H1 (cell line): ENCODE results near the gene MICALL1. TPM values are rescaled to one million over a fixed set of nuclear protein-coding genes. Genes with fewer than 3 reads are reported as not detected.
A peak's percentile ranks its signal among the peaks of the same experiment; 100 is the strongest.

Experiments
- BACH1 ChIP-seq: IDR thresholded peaks from 2 replicates; pipeline ENCODE4 v1.6.1; 2012; ENCODE audit warnings: low read length, improper control_type of control experiment
- CEBPB ChIP-seq: IDR thresholded peaks from 2 replicates; pipeline ENCODE4 v1.6.1; 2012; ENCODE audit warnings: low read depth, low read length
- CHD1 ChIP-seq: IDR thresholded peaks from 2 replicates; pipeline ENCODE4 v1.6.1; 2012; ENCODE audit warnings: low read depth, low read length, improper control_type of control experiment
- CHD2 ChIP-seq: IDR thresholded peaks from 2 replicates; pipeline ENCODE4 v1.6.1; 2012; ENCODE audit warnings: low read length, improper control_type of control experiment
- CREB1 ChIP-seq: IDR thresholded peaks from 2 replicates; pipeline ENCODE4 v1.6.1; 2012; ENCODE audit warnings: inconsistent platforms
- FOSL1 ChIP-seq: IDR thresholded peaks from 2 replicates; pipeline ENCODE4 v1.6.1; 2011; ENCODE audit warnings: mild to moderate bottlenecking, low read depth, low read length, moderate library complexity; ENCODE audit not compliant: insufficient read depth
- GABPA ChIP-seq: IDR thresholded peaks from 2 replicates; pipeline ENCODE4 v1.6.1; 2011; ENCODE audit warnings: mild to moderate bottlenecking, low read length, moderate library complexity, borderline replicate concordance; ENCODE audit not compliant: insufficient read depth
- KDM5A ChIP-seq: fragments of 200-600 bp; IDR thresholded peaks from 2 replicates; pipeline ENCODE4 v1.7.1; 2012; ENCODE audit warnings: mild to moderate bottlenecking, low read length, inconsistent platforms, mixed read lengths
- NRF1 ChIP-seq: IDR thresholded peaks from 2 replicates; pipeline ENCODE4 v1.6.1; 2011; ENCODE audit warnings: mild to moderate bottlenecking, low read depth, low read length, improper control_type of control experiment
- SUZ12 ChIP-seq: fragments of 200-600 bp; sonication (generic); IDR thresholded peaks from 2 replicates; pipeline ENCODE4 v1.6.1; 2012; ENCODE audit warnings: mild to moderate bottlenecking, inconsistent platforms, low read length, moderate library complexity, mixed read lengths
- TAF1 ChIP-seq: IDR thresholded peaks from 2 replicates; pipeline ENCODE4 v1.6.1; 2011; ENCODE audit warnings: mild to moderate bottlenecking, low read depth, low read length
- TEAD4 ChIP-seq: IDR thresholded peaks from 2 replicates; pipeline ENCODE4 v1.6.1; 2012; ENCODE audit warnings: low read depth, low read length, inconsistent platforms, mixed read lengths
- polyA plus RNA-seq, 7 experiments: library from polyadenylated mRNA; depleted of rRNA in 3 of 7; stranded (reverse) in 5 of 7; unstranded in 2 of 7; fragments of >200 nt in 5 of 7; fragments of 200-250 nt in 2 of 7; gene quantifications; 1 replicate in 5 of 7; 2 replicates in 1 of 7; 4 replicates in 1 of 7; pipeline versions ENCODE4 v1.2.1 to v1.2.3, GENCODE V29; 2011 to 2013; ENCODE audit warnings: missing spikeins in 2 of 7, mixed read lengths in 2 of 7
- total RNA-seq: library from RNA; stranded (reverse); fragmentation: NEBNext Ultra II Directional; extraction: Animal tissue kit (Norgen Biotek cat#: 25700); gene quantifications from 2 replicates; pipeline ENCODE4 v1.2.1, GENCODE V29; 2021

Gene MICALL1
- total and polyA plus RNA-seq, 2 of the 8 experiments (the other 6 are each of a cell fraction or from before 2014, with no cell fraction given) = 17.7 to 32.1 TPM

- TF ChIP-seq CHD2 (no peak), TEAD4 (peak; percentile 99), CEBPB (no peak), NRF1 (no peak), SUZ12 (peak; percentile 57; the same call in 1 of the 2 replicates), TAF1 (no peak), BACH1 (peak; percentile 45; the same call in 1 of the 2 replicates), CREB1 (peak; percentile 18; the same call in 1 of the 2 replicates), FOSL1 (no peak), KDM5A (no peak), CHD1 (no peak), GABPA (no peak)
Observed at GRCh38 chr22:37982938-37983859, 77.1 kb downstream of the MICALL1 start (continued).
